ENCODE data around the gene INF2.

INF2 gene

DNA sequence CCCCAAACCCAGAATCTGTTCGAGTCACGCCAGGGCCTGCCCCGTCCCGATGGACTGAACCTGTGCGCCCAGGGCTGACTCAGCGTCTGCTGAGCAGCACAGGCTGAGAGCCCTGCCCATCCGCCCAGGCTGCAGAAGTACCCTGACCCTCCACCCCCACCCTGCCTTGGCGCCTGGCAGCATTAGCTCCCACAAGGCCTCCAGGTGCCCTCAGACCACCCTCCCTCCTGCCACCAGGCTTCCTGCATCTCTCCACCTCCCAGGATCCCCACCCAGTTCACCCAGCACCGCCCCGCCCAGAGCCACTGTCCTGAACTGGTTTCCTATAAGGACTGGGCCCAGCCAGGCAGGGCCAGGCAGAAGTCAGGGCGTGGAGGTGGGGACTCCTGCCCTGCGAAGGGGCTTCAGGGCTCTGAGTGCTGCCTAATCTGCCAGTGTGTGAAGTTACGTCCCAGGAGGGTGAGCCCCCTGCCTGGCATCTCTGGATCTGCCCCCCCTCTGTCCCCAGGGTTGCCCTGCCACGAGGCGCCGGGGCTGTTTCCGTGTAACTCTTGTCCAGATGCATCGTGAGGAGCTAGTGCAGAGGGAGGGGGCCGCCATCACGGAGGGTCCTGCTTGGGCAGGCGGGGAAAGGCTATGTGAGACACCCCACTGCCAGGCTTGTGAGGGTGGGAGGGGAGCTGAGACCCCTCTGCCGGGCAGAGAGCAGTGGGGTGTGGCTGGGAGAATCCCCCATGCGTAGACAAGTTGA is 43.7 kb downstream of the INF2 start:
- Mint-ChIP-seq H3K27ac (no peak overlapping the region), H3K27me3 (no peaks in the 10 kb centered on the region), H3K36me3 (ENCODE audit: low read depth) (no peaks in the 10 kb centered on the region), H3K9me3 (no peaks in the 10 kb centered on the region), H3K4me1 (ENCODE audit: low read depth) (no peaks in the 10 kb centered on the region), H3K4me3 (no peak overlapping the region)

- Mint-ChIP-seq H3K27ac (no peak overlapping the region), H3K4me1 (ENCODE audit: low read depth) (no peaks in the 10 kb centered on the region), H3K9me3 (no peaks in the 10 kb centered on the region), H3K27me3 (no peaks in the 10 kb centered on the region), H3K36me3 (ENCODE audit: low read depth) (no peaks in the 10 kb centered on the region), H3K4me3 (no peak overlapping the region)
Measured at GRCh38 chr14:104734051-104734587, 44.7 kb downstream of the INF2 start.

DNA sequence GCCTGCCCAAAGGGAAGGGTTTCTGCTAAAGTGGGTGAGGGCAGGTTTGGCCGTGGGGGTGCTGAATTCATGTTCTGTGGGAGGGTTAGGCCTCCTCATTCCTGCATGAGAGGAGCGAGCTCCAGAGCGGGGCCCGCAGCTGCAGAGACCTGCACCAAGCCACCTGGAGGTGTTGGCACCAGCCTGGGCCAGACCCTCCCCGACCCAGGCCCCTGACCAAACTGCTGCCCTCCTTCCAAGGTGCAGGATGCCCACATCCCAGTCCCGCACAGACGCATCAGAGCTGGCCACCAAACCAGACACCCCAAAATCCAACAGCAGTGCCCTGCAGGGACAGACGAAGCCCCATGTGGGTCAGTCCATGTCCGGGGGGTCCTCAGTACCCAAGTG is 45.2 kb downstream of the INF2 start:
- H3K36me3 Mint-ChIP-seq (ENCODE audit: low read depth), result no peaks in the 10 kb centered on the region
- no peaks in the 10 kb centered on the region for H3K4me1 Mint-ChIP-seq (ENCODE audit: low read depth)
- no peaks in the 10 kb centered on the region for H3K27me3 Mint-ChIP-seq
- no peaks in the 10 kb centered on the region for H3K9me3 Mint-ChIP-seq
- H3K4me3 Mint-ChIP-seq, result no peak overlapping the region
- no peak overlapping the region for H3K27ac Mint-ChIP-seq

- Mint-ChIP-seq H3K9me3 (no peaks in the 10 kb centered on the region), H3K27ac (no peak overlapping the region), H3K4me1 (ENCODE audit: low read depth) (no peaks in the 10 kb centered on the region), H3K36me3 (ENCODE audit: low read depth) (no peaks in the 10 kb centered on the region), H3K4me3 (no peak overlapping the region), H3K27me3 (no peaks in the 10 kb centered on the region)
Measured at GRCh38 chr14:104734991-104735779, 45.8 kb downstream of the INF2 start.

- H3K9me3 Mint-ChIP-seq, result no peaks in the 10 kb centered on the region
- no peak overlapping the region for H3K27ac Mint-ChIP-seq
- H3K36me3 Mint-ChIP-seq (ENCODE audit: low read depth), result no peaks in the 10 kb centered on the region
- no peaks in the 10 kb centered on the region for H3K27me3 Mint-ChIP-seq
- no peaks in the 10 kb centered on the region for H3K4me1 Mint-ChIP-seq (ENCODE audit: low read depth)
- H3K4me3 Mint-ChIP-seq, result no peak overlapping the region
Measured at GRCh38 chr14:104735830-104736642, 46.6 kb downstream of the INF2 start.

DNA sequence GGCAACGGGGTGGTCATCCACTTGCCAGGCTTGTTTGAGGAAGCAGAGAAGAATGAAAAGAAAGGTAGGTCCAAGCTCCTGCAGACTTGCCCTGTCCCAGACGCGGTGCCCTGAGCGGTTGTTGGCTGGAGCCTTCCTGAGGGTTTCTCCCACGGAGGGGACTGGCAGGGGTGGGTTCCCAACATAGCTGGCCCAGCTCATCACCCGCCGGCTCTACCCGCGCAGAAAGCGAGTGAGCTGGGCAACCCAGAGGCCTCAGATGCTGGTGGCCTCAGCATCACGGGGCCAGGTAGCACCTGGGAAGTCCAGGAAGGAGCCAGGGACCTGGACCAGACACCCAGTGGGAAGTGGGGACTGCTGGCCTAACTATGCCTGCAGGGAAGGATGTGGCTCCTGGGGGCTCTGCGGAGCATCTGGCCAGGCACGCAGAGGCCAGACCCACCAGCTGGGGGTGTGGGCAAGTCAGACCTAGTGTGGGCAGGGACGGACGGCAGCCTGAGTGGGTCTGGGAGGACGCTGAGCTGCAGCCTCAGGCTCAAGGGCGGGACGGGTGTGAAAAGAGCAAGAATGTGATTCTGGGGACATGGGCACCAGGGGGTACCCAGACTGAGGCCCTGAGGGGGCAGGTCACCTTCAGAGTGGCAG is 49.1 kb downstream of the INF2 start:
- Mint-ChIP-seq H3K4me1 (ENCODE audit: low read depth) (no peaks in the 10 kb centered on the region), H3K4me3 (no peak overlapping the region), H3K27me3 (no peaks in the 10 kb centered on the region), H3K9me3 (no peaks in the 10 kb centered on the region), H3K27ac (no peak overlapping the region), H3K36me3 (ENCODE audit: low read depth) (no peaks in the 10 kb centered on the region)

- H3K4me1 Mint-ChIP-seq (ENCODE audit: low read depth), result no peaks in the 10 kb centered on the region
Measured at GRCh38 chr14:104739026-104739425, 49.6 kb downstream of the INF2 start.

DNA sequence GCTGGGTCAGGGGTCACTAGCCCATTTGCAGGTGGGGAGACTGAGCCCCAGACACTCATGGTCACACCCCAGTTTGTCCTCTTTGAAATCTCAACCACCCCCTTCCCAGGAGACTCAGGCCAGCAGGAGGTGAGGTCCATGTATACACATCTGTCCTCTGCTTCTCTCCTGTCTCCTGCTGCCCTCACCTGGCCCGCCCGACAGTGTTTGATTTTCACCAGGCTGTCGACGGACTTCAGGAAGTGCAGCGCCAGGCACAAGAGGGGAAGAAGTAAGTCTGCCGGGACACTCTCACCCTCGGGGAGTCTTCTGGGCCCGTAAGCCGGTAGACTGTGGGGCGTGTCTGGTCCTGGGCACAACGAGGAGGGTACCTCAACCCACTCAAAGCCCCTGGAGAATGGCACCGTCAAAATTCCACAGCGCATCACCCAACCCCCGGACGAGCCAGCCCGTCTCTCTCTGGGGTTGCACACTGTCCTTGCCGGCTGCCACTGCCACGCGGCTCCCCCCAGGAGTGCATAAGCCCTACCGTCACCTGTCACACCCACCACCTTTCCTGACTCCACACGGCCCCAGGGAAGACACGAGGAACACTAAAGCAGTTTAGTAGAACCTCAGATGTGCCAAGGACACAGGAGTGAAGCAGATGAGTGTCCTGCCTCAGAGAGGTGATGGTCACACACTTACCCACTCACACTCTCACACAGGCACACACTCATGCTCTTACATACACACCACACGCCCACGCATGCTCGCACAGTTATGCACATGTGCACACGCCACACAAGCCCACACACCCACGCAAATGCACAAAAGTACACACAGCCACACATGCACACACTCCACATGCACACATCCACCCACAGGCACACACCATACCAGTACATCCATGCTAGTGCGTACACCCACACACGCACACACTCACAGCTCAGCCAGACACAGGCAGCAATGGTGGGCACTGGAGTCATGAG is 50.4 kb downstream of the INF2 start:
- H3K27ac Mint-ChIP-seq, result no peak overlapping the region
- H3K4me3 Mint-ChIP-seq, result no peak overlapping the region
- no peaks in the 10 kb centered on the region for H3K27me3 Mint-ChIP-seq
- no peaks in the 10 kb centered on the region for H3K36me3 Mint-ChIP-seq (ENCODE audit: low read depth)
- no peaks in the 10 kb centered on the region for H3K4me1 Mint-ChIP-seq (ENCODE audit: low read depth)
- no peaks in the 10 kb centered on the region for H3K9me3 Mint-ChIP-seq

More at GRCh38 chr14:104739026-104739425, 49.6 kb downstream of the INF2 start:
- no peaks in the 10 kb centered on the region for H3K9me3 Mint-ChIP-seq
- H3K27ac Mint-ChIP-seq, result no peak overlapping the region
- H3K4me3 Mint-ChIP-seq, result no peak overlapping the region
- H3K27me3 Mint-ChIP-seq, result no peaks in the 10 kb centered on the region
- H3K36me3 Mint-ChIP-seq (ENCODE audit: low read depth), result no peaks in the 10 kb centered on the region

DNA sequence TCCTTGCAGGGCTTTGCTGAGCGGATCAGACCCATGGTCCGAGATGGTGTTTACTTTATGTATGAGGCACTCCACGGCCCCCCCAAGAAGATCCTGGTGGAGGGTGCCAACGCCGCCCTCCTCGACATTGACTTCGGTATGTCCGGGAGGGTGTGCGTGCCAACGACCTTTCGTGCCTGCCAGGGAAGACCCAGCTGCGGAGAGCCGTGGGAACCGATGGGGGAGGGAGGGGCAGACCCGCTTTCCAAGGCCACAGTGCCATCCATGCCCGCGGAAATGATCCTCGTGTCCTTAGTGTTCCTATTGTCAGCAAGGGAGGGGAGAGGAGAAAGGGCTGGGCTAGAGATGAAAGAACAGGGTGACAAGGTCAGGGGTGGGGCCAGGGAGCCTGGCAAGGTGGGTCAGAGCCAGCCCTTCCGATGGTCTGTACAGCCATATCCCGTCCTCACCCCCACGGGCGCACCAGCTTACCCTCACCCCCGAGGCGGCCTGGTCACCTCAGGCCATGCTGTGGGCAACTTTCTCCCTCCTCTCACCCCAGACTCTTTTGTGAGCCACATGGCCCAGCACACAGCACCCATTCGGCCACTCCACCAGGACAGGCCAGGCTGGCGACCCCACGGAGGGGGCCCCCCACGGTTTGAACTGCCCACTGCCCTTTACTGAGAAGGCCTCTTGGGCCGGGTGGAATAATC is 51.8 kb downstream of the INF2 start:
- H3K36me3 Mint-ChIP-seq (ENCODE audit: low read depth), result no peaks in the 10 kb centered on the region
- peaks cover 14% of the 10 kb centered on the region for H3K4me1 Mint-ChIP-seq (ENCODE audit: low read depth)
- H3K4me3 Mint-ChIP-seq, result no peak overlapping the region
- no peaks in the 10 kb centered on the region for H3K9me3 Mint-ChIP-seq
- no peak overlapping the region for H3K27ac Mint-ChIP-seq
- H3K27me3 Mint-ChIP-seq, result no peaks in the 10 kb centered on the region

GRCh38 chr14:104741803-104742251 is 52.4 kb downstream of the INF2 start:
- H3K4me3 Mint-ChIP-seq, result no peak overlapping the region
- H3K4me1 Mint-ChIP-seq (ENCODE audit: low read depth), result peaks cover 19% of the 10 kb centered on the region
- no peaks in the 10 kb centered on the region for H3K27me3 Mint-ChIP-seq
- no peak overlapping the region for H3K27ac Mint-ChIP-seq
- no peaks in the 10 kb centered on the region for H3K36me3 Mint-ChIP-seq (ENCODE audit: low read depth)
- no peaks in the 10 kb centered on the region for H3K9me3 Mint-ChIP-seq

- no peaks in the 10 kb centered on the region for H3K36me3 Mint-ChIP-seq (ENCODE audit: low read depth)
- no peak overlapping the region for H3K4me3 Mint-ChIP-seq
- H3K27ac Mint-ChIP-seq, result no peak overlapping the region
- peaks cover 20% of the 10 kb centered on the region for H3K4me1 Mint-ChIP-seq (ENCODE audit: low read depth)
- H3K9me3 Mint-ChIP-seq, result no peaks in the 10 kb centered on the region
- no peaks in the 10 kb centered on the region for H3K27me3 Mint-ChIP-seq
Measured at GRCh38 chr14:104742586-104743455, 53.4 kb downstream of the INF2 start.
